ENCODE measurements around the gene OR1L1. TPM values are rescaled to one million over a fixed set of nuclear protein-coding genes. Genes with fewer than 3 reads are reported as not detected.

OR1L1 gene, protein sequence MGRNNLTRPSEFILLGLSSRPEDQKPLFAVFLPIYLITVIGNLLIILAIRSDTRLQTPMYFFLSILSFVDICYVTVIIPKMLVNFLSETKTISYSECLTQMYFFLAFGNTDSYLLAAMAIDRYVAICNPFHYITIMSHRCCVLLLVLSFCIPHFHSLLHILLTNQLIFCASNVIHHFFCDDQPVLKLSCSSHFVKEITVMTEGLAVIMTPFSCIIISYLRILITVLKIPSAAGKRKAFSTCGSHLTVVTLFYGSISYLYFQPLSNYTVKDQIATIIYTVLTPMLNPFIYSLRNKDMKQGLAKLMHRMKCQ
- not detected for polyA plus RNA-seq (2013, experiment 1 of 2)
- polyA plus RNA-seq (2013, experiment 2 of 2) = not detected

DNA sequence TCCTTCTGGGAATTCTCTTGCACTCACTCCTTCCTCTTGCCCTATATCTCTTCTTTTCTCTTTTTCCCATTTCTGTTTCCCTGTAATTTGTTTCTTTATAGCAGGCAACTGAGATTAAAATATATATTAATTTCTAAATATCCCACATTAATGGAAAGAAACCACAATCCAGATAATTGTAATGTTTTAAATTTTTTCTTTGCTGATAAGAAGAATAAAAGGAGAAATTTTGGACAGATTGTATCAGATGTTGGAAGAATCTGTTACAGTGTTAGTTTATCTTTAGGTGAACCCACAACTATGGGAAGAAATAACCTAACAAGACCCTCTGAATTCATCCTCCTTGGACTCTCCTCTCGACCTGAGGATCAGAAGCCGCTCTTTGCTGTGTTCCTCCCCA, at the start of gene OR1L1:
Gene OR1L1 (plus strand): TSS at position 301 of the 400 bp plus-strand sequence. CDS start 0 bp downstream, at position 301.
- Histone ChIP-seq H3K27me3 (ENCODE audit: insufficient read depth, low read length) (no peaks in the 10 kb centered on the region), H3K9ac (ENCODE audit: low read depth, low read length) (no peak within 1 kb of the TSS), H3K4me3 (ENCODE audit: low read length) (no peak within 1 kb of the TSS), H3K4me1 (ENCODE audit: insufficient read depth, low read length) (no peaks in the 10 kb centered on the region), H3K9me3 (ENCODE audit: insufficient read depth, low read depth, low read length) (peaks cover 75% of the 10 kb centered on the region), H3K36me3 (ENCODE audit: insufficient read depth, low read length) (no peaks in the 10 kb centered on the region), H3K27ac (ENCODE audit: low read depth, low read length) (no peak within 1 kb of the TSS)
- WGBS = 25% methylated on average over 2 of the region's 2 CpGs

GRCh38 chr9:122614362-122614761, 47.2 kb upstream of the OR1L1 start, which contains the start of gene OR1Q1:
TSS of gene OR1Q1 (plus strand) at chr9:122614738. CDS start at chr9:122614738, 0 bp downstream.
- Histone ChIP-seq H3K9ac (ENCODE audit: low read depth, low read length) (no peak within 1 kb of the TSS), H3K36me3 (ENCODE audit: insufficient read depth, low read length) (no peaks in the 10 kb centered on the region), H3K4me1 (ENCODE audit: insufficient read depth, low read length) (no peaks in the 10 kb centered on the region), H3K9me3 (ENCODE audit: insufficient read depth, low read depth, low read length) (peaks cover 75% of the 10 kb centered on the region), H3K27ac (ENCODE audit: low read depth, low read length) (no peak within 1 kb of the TSS), H3K4me3 (ENCODE audit: low read length) (no peak within 1 kb of the TSS), H3K27me3 (ENCODE audit: insufficient read depth, low read length) (no peaks in the 10 kb centered on the region)
- WGBS = no CpG with 5 or more reads among the region's 1 CpG

DNA sequence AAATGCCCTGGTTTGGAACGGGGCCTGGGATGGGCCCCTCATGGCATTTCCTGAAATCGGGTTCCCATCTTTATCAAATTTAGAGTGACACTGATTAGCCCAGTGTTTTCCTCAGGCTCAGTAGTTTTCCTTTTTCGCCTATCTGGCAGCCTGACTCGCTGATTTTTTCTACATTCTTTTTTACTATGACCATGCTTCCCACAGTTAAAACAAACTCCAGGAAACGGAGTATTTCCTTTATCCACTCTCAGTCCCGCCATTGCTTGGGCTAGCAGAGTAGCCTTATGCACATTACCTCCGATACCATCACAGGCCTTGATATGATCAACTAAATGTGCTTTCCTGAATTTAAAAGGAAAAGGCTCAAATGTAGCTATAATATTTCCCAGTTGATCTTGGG, 41.5 kb upstream of the OR1L1 start:
- no peak overlapping the region for H3K27ac ChIP-seq (ENCODE audit: low read depth, low read length)
- no peak overlapping the region for H3K4me3 ChIP-seq (ENCODE audit: low read length)
- H3K36me3 ChIP-seq (ENCODE audit: insufficient read depth, low read length) = no peaks in the 10 kb centered on the region
- 72% methylated on average over 7 of the region's 7 CpGs for WGBS
- H3K9ac ChIP-seq (ENCODE audit: low read depth, low read length) = no peak overlapping the region
- no peaks in the 10 kb centered on the region for H3K4me1 ChIP-seq (ENCODE audit: insufficient read depth, low read length)
- no peaks in the 10 kb centered on the region for H3K27me3 ChIP-seq (ENCODE audit: insufficient read depth, low read length)
- peaks cover 63% of the 10 kb centered on the region for H3K9me3 ChIP-seq (ENCODE audit: insufficient read depth, low read depth, low read length)

- Histone ChIP-seq H3K27ac (ENCODE audit: low read depth, low read length) (no peak overlapping the region), H3K4me3 (ENCODE audit: low read length) (no peak overlapping the region), H3K9me3 (ENCODE audit: insufficient read depth, low read depth, low read length) (peaks cover 86% of the 10 kb centered on the region), H3K9ac (ENCODE audit: low read depth, low read length) (no peak overlapping the region), H3K27me3 (ENCODE audit: insufficient read depth, low read length) (no peaks in the 10 kb centered on the region), H3K4me1 (ENCODE audit: insufficient read depth, low read length) (no peaks in the 10 kb centered on the region), H3K36me3 (ENCODE audit: insufficient read depth, low read length) (no peaks in the 10 kb centered on the region)
- WGBS = 33% methylated on average over 2 of the region's 2 CpGs
Measured at GRCh38 chr9:122642226-122642625, 19.3 kb upstream of the OR1L1 start.

GRCh38 chr9:122656378-122656777, 5.1 kb upstream of the OR1L1 start:
- Histone ChIP-seq H3K36me3 (ENCODE audit: insufficient read depth, low read length) (no peaks in the 10 kb centered on the region), H3K9ac (ENCODE audit: low read depth, low read length) (no peak overlapping the region), H3K4me1 (ENCODE audit: insufficient read depth, low read length) (no peaks in the 10 kb centered on the region), H3K27me3 (ENCODE audit: insufficient read depth, low read length) (no peaks in the 10 kb centered on the region), H3K4me3 (ENCODE audit: low read length) (no peak overlapping the region), H3K27ac (ENCODE audit: low read depth, low read length) (no peak overlapping the region), H3K9me3 (ENCODE audit: insufficient read depth, low read depth, low read length) (peaks cover 80% of the 10 kb centered on the region)
- WGBS = 40% methylated on average over 1 of the region's 1 CpG

- 93% methylated on average over 3 of the region's 3 CpGs for WGBS
- no peaks in the 10 kb centered on the region for H3K4me1 ChIP-seq (ENCODE audit: insufficient read depth, low read length)
- H3K4me3 ChIP-seq (ENCODE audit: low read length) = no peak within 1 kb of the TSS
- no peaks in the 10 kb centered on the region for H3K36me3 ChIP-seq (ENCODE audit: insufficient read depth, low read length)
- H3K9me3 ChIP-seq (ENCODE audit: insufficient read depth, low read depth, low read length) = peaks cover 76% of the 10 kb centered on the region
- no peak within 1 kb of the TSS for H3K9ac ChIP-seq (ENCODE audit: low read depth, low read length)
- no peak within 1 kb of the TSS for H3K27ac ChIP-seq (ENCODE audit: low read depth, low read length)
- no peaks in the 10 kb centered on the region for H3K27me3 ChIP-seq (ENCODE audit: insufficient read depth, low read length)
Measured at GRCh38 chr9:122657527-122657926, 4.0 kb upstream of the OR1L1 start, which contains the start of gene OR1B1. TSS of gene OR1B1 (minus strand) at chr9:122657627.

DNA sequence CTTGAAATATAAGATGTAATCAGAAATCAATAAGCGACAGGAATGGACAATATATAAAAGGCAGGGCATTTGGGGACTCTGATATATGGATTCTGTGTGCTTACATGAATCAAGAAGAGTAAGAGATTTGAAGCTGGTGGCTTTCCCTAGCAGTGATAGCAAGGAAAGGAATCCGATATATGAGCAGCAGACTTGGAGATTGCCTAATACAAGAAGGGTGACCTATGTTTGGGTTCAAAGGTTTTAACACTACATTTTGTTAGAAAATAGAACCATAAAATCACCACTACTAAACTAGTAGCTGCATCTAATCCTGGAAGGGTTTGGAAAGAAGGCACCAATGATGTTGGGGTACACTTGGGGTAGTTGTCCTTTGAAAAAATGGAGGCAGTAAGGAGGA, 11.0 kb downstream of the OR1L1 start:
- Histone ChIP-seq H3K27me3 (ENCODE audit: insufficient read depth, low read length) (no peaks in the 10 kb centered on the region), H3K9me3 (ENCODE audit: insufficient read depth, low read depth, low read length) (peaks cover 85% of the 10 kb centered on the region), H3K9ac (ENCODE audit: low read depth, low read length) (no peak overlapping the region), H3K4me3 (ENCODE audit: low read length) (no peak overlapping the region), H3K27ac (ENCODE audit: low read depth, low read length) (no peak overlapping the region), H3K36me3 (ENCODE audit: insufficient read depth, low read length) (no peaks in the 10 kb centered on the region), H3K4me1 (ENCODE audit: insufficient read depth, low read length) (no peaks in the 10 kb centered on the region)
- WGBS = 75% methylated on average over 2 of the region's 2 CpGs

- H3K9me3 ChIP-seq (ENCODE audit: insufficient read depth, low read depth, low read length) = peaks cover 92% of the 10 kb centered on the region
- no peak overlapping the region for H3K27ac ChIP-seq (ENCODE audit: low read depth, low read length)
- no peaks in the 10 kb centered on the region for H3K36me3 ChIP-seq (ENCODE audit: insufficient read depth, low read length)
- H3K27me3 ChIP-seq (ENCODE audit: insufficient read depth, low read length) = no peaks in the 10 kb centered on the region
- H3K9ac ChIP-seq (ENCODE audit: low read depth, low read length) = no peak overlapping the region
- H3K4me1 ChIP-seq (ENCODE audit: insufficient read depth, low read length) = no peaks in the 10 kb centered on the region
- H3K4me3 ChIP-seq (ENCODE audit: low read length) = no peak overlapping the region
Measured at GRCh38 chr9:122684851-122685250, 23.3 kb downstream of the OR1L1 start.

DNA sequence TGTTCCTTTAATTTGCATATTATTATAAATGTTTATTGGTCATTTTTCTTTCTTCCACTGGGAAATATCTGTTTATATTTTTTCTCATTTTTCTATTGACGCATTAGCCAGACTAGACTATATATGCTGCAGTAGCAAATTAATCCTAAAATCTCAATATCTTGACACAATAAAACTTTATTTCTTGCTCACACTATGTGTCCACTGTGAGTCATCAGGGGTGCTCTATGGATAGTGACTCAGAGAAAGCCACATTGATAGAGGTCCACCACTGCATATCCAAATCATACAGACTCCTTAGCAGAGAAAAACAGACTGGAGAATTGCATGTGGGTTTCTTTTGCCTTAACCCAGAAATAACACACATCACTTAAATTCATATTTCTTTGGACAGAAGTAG, 34.2 kb downstream of the OR1L1 start:
- no peaks in the 10 kb centered on the region for H3K27me3 ChIP-seq (ENCODE audit: insufficient read depth, low read length)
- no peaks in the 10 kb centered on the region for H3K36me3 ChIP-seq (ENCODE audit: insufficient read depth, low read length)
- no peaks in the 10 kb centered on the region for H3K4me1 ChIP-seq (ENCODE audit: insufficient read depth, low read length)
- no peak overlapping the region for H3K4me3 ChIP-seq (ENCODE audit: low read length)
- H3K9me3 ChIP-seq (ENCODE audit: insufficient read depth, low read depth, low read length) = peaks cover 68% of the 10 kb centered on the region
- no peak overlapping the region for H3K9ac ChIP-seq (ENCODE audit: low read depth, low read length)
- H3K27ac ChIP-seq (ENCODE audit: low read depth, low read length) = no peak overlapping the region
- 100% methylated on average over 1 of the region's 1 CpG for WGBS
